RKO (cell line): ENCODE data around the gene CAPN10.

Experiments
- DNase-seq: peaks from one replicate; pipeline ENCODE4 v3.0.0-alpha.2; 2016; ENCODE audit warnings: low spot score

Gene CAPN10

DNA sequence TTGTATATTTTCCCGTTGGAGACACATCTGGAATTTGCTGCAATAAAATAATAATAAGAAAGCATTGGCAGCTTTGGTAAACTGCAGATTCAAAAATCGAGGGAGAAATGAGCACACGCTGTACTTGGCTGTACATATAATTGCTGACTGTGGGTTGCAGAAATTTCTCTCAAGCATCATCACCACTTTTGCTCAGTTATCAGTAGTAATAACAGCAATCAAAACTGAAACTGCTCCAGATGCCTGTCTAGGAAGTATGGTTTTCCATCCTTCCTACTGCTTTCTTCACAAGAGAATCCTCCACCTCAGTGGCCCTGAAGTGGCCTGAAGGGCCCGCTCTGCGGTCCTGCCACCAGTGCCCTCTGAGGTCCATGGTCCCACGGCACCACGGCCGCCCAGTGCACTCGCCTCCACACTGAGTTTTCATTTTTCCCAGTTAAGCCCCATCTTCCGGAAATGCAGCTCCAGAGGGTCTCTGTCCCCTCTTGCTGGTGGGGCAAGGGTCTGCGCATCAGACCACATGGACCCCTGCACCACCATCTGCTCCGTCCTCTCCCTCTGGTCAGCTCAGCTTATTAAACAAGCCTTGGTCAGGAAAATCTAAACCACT lies 22.5 kb upstream of the CAPN10 start:
- no peak for DNase-seq

DNA sequence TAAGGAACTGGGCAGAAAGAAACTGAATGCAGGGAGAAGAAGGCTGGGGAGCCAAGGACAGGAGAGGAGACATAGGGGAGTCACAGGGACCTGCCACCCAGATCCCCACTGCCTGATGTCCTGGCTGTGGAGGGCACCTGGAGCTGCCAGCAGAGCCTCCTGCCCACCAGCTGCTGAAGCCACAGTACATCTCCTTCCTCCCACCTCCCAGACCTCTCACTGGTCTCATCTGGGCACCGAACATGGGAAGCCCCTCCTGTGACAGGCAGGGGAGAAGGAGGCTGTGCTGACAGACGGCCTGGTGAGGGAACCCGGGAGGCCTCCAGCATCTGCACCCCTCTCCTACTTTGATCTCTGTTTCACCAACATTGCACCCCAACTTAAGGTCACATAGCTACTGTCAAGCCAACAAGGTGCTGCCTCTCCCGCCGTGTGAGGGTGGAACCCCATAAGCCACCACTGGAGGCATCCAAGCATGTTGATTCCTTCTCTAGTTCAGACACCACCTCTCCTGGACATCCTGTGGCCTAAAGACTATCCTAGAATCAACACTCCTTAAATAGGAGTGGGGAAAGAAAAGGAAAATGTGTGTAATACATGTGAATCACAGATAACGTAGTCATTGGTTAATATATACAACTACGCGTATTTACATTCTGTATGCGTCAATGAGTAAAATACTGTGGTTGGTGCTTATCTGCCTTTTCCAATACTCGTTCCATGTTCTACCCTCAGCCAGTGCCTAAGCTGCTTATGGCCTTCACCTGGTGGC lies 21.8 kb upstream of the CAPN10 start:
- peak; percentile 62 for DNase-seq

DNA sequence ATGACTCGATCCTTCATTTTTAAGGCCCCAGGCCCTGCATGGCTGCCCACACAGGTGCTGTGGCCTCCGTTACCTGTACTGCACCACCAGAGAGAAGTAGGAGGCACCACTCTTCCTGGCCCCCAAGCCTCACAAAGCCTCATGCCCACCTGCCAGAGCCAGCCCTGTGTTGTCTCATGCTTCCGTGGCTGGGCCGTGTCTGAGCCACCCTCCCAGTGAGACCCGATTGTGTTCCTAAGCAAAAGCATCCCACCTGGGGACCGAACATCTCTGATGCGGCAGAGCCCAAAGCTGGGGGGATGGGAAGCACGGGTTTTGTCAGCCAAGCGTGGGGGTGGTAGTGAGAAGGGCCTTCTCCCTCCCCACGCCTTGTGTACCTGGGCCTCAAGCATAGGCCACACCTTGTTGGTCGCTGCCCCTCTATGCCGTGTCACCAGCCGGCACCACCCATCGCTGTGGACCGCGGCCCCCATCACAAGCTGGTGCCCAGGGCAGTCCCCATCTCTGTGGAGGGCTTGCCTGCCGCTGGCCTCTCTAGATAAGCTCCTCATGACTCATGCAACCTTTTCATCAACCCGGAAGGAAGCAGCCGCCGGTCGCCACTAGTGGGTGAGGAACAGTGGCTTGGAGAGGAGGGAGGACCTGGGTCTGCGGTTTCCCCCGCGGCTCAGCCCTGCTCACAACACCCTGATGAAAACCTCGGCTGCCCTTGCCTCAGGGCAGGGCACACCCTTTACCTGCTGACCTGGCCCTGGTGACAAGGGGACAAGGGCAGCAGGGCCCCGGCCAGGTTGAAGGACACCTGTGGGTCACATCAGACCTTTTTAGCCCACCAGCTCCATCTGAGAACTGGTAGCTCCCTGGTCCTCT lies 21.0 kb upstream of the CAPN10 start:
- DNase-seq: peak; percentile 89

DNA sequence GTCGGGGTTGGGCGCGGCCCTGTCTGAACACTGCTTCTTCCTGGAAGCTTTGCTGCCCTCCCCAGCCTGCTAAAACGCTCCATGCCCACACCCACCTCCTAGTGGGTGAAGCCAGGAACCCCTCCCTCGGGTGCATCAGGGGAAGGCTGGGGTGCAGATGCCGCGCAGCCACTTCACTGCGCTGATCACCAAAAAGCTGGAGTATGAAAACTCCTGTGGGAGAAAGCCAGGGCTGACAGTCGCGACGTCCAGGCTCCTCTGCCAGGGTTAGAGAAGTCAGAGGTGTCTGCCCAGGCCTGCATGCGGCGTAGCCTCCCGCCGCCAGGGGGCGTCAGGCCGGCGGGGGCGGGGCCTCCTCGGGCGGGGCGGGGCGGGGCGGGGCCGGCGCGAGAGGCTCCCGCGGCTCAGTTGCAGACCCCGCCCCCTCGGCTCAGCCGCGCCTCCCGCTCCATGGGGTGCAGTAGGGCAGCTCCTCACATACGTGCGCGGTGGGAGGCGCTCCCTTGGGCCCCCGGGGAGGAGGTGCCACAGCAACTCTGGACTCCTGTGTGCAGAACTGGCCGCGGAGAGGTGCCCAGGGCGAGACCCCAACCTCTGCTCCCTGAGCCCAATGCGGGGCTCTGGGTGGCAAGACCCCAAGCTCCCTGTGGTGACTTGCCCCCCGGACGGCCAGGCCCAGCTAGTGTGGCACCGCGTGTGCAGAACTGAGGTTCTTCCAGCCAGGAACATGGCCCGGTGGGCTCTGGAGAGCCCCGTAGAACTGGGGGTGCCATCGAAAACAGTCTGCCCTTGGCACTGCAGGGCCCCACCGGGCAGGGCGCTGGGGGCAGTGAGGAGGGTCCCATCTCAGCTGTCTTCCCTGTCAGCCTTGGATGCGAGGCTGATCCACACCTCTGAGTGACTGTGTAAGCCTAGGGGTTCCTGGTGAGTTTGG lies 20.1 kb upstream of the CAPN10 start:
- DNase-seq: peak; percentile 93

DNA sequence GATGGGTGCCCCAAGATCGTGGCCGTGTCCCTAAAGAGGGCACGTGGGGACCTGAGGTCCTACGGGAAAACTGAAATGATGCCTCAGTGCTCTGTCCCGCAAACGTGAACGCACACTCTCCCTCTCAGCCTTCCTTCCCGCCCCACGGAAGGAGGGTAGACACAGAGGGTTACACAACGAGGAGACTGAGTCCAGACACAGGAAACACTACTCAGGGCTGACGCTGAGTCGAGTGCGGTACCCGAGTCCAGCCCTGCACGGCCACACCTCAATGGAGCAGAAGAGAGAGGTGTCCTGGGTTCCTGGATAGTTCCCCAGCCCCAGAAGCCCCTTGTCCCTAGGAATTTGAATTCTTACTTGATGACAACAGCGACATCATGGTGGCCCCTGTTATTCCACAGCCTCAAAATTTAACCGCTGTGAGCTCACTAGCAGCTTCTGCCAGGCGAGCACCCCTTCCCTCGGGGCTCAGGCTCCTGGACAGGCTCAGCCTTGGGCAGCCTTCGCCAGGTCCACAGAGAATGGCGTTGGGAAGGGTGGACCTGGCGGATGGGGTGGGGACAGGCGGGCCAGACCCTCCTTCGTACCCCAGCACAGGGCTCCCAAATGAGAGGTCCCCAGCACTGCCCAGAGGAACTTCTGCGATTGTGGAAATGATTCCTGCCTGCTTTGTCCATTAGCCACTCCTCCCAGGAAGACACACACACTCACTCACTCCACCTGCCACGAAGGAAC lies 19.2 kb upstream of the CAPN10 start:
- DNase-seq: peak; percentile 35

DNA sequence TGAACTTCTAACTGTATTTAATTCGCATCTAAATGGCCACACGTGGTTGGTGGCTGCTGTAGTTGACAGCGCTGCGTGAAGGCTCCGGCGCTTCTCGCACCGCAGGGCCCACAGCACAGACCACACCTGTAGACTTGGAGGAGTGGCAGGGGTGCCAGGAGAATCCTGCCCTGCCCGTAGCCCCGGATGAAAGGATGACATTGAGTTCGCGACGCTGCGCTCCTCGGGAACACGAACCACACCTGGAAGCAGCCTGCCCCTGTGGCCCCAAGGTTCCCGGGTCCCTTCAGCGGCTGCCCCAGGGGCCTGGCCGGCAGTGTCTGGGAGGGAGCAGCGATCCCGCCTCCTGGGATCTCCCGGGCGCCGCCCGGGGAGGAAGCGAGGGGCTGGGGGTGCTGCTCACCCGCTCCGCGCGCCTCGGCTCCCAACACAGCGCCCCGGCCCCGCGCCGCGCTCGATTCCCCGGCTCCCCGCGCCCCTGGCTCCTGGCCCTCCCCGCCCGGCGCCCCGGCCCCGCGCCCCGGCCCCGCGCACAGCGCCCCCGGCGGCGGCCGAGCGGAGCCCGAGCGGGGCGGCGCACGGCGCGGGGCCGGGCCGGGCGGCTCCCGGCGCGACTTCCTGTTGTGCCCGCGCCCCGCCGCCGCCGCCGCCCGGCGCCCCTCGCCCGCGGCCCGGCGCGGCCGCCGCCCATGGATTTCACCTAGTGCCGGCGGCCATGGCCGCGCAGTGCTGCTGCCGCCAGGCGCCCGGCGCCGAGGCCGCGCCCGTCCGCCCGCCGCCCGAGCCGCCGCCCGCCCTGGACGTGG lies 18.5 kb upstream of the CAPN10 start, which contains the start of gene RNPEPL1:
Gene RNPEPL1, plus strand, starts transcription at position 613 of the 806 bp plus-strand sequence. Its CDS starts 103 bp downstream, at position 716.
- DNase-seq: peak; percentile 49

DNA sequence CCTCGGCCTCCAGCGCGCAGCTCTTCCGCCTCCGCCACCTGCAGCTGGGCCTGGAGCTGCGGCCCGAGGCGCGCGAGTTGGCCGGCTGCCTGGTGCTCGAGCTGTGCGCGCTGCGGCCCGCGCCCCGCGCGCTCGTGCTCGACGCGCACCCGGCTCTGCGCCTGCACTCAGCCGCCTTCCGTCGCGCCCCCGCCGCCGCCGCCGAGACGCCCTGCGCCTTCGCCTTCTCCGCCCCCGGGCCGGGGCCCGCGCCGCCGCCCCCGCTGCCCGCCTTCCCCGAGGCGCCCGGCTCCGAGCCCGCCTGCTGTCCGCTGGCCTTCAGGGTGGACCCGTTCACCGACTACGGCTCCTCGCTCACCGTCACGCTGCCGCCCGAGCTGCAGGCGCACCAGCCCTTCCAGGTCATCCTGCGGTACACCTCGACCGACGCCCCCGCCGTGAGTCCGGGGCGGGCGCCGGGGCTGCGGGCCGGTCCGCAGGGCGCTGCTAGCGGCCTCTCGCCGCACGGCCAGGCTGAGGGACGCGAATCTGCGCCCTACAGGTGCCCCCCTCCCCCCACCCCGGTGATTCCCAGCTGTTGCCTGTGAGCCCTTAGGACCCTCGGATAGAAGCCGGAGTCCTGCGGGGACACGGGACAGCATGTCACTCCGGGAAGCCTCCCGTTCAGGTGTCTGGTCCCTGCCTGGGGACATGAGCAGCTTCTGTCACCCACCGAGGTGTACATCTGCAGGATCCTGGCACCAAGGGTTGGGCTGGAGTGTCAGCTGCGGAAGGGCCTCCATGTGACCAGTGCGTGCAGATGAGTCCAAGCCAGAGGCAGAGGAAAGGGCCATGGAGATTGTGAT lies 17.6 kb upstream of the CAPN10 start:
- DNase-seq: peak; percentile 72

DNA sequence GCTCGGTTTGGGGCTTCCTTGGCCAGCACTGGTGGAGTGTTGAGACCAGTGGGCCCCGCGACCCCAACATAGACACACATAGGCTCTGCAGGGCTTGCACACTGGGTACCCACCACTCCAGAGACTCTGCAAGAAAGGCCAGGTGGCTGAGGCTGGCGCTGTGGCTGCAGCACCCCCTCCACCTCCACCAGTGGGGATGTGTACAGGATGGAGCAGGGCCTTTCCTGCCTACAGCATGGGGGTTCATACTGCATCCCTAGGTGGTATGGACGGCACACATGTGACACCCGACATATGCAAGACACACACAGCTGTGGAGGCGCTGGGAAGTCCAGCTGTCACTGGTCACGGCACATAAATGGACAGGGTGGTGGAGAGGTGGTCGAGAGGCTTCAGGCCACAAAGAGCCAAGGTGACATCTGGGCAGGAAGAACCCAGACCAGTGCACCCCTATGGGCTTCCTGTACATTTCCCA lies 17.0 kb upstream of the CAPN10 start:
- DNase-seq: no peak

DNA sequence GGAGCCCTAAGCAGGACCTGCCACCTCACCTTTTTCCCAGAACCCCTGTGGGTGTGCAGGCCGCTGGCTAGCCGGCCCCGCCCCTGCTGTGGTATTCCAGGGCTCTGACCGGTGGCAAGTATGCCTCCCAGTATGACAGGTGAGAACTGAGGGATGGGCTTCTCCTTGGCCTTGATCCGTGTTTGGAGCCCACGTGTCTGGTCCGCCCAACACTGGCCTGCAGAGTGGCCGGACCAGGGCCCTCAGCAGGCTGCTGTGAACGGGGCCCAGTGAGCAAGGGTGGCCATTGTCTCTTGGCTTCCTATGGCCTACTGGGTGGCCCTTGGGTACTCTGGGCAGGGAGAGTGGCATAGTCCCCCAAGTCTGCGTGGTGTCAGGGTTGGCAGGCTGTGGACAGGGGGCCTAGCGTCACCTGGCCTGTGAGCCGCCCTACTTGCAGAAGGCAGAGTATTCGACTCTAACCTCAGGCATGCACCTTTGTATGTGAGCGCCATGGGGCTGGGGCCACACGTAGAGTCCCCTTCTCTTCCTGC lies 16.5 kb upstream of the CAPN10 start:
- no peak for DNase-seq

DNA sequence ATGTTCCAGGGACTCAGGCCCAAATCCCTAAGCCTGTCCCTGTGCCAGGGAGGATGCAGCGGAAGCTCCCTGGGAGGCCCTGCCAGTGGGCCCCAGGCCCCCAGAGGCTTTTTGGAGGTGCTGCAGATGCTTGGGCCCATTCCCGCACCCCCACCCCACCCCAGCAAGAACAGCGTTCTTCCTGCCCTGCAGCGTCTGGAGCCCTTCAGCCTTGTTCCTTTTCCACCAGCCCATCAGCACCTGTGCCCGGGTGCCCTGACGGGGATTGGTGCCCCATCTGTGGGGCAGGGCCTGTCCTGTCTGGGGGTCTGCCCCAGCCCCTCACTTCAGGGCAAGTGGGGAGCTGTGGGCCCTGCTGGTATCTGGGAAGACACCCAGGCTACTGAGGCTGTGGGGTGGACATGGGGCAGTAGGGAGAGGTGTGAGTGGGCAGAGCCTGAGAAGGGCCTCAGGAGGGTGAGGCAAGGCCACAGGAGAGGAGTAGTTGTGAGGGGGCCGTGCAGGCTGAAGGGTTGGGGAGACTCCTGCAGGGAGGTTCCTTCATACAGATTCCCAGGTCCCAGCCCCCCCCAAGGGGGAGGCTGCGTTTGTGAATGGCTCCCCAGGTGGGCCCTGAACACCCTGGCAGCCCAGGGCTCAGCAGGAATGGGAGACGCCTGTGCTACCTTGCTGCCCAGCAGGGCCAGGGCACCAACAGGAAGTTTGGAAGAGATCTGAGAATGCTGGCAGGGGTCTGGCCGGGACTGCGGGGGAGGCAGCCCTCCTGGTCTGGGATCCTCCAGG lies 15.8 kb upstream of the CAPN10 start:
- DNase-seq: no peak

DNA sequence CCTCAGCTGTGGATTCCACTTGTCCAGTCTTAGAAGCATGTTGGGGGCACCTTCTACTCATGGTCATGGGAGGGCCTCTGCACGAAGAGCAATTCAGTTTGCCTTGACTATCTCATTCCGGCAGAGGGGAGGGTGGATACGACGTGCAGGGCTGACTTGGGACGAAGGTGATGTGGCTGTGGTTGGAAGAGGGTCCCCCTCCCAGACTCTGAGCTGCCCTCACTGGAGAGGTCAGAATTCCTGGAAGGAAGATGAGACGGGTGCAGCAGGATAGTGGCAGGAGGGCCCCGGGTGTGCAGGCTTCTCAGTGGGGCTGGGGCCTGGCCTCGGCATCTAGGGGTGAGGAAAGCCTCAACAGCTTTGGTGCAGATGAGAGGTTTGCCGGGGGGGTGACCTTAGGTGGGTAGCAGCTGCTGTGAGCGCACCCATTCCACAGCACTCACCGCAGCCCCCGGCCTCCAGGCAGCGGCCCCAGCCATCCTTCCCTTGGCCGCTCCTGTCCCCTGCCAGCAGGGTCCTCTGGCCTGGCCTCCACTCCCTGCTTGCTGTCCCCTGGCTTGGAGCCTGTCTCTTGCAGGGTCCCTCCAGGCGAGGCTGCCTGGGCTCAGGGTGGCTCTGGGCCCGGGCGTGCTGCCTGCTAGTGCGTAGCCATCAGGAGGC lies 15.1 kb upstream of the CAPN10 start:
- no peak for DNase-seq

DNA sequence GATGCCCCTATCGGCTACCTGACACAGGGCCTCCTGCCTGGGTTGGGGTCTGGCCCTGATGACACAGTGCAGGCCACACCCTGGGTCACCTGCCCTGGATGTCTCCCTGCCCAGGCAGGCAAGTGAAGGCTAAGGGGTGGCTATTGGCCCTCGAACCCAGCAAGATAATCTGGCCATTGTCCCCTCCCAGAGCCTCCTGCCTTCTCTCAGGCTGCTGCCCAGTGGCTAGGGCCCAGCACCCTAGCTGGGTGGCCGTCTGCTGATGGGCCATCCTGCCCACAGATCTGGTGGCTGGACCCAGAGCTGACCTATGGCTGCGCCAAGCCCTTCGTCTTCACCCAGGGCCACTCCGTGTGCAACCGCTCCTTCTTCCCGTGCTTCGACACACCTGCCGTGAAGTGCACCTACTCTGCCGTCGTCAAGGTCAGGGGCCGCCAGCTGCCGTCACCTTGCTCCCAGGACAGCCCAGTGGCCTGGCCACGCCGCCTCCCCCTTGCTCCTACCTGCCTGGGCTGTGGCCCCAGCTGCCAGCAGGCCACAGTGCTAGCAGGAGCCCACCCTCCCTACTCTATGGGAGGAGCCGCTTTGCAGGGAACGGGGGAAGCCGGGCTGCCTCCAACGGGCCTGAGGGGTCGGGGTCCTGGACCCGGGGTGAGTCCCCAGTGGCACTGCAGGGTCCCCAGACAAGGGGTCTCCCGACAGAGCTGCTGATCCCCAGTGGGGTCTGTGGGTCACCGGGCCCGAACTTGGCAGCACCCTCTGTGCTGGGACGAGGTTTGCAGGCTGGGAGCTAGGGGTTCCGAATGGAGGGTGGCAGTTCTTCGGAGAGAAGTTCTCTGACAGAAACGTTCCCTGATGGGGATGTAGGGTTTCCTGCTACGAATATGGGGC lies 14.1 kb upstream of the CAPN10 start:
- DNase-seq: no peak

DNA sequence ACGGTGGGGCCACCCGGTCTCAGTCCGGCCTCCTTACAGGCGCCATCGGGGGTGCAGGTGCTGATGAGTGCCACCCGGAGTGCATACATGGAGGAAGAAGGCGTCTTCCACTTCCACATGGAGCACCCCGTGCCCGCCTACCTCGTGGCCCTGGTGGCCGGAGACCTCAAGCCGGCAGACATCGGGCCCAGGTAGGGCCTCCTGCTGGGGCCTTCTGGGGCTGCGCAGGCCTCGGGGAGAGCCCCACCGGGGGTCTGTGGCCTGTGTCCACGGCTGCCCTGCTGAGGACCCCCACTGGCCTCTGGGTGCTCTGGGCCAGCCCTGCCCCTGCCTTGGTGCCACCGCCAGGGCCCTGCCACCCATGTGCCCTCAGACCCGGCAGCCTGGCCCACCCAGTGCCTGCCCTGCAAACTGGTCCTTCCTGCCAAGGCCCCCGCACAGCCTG lies 13.4 kb upstream of the CAPN10 start:
- no peak for DNase-seq

DNA sequence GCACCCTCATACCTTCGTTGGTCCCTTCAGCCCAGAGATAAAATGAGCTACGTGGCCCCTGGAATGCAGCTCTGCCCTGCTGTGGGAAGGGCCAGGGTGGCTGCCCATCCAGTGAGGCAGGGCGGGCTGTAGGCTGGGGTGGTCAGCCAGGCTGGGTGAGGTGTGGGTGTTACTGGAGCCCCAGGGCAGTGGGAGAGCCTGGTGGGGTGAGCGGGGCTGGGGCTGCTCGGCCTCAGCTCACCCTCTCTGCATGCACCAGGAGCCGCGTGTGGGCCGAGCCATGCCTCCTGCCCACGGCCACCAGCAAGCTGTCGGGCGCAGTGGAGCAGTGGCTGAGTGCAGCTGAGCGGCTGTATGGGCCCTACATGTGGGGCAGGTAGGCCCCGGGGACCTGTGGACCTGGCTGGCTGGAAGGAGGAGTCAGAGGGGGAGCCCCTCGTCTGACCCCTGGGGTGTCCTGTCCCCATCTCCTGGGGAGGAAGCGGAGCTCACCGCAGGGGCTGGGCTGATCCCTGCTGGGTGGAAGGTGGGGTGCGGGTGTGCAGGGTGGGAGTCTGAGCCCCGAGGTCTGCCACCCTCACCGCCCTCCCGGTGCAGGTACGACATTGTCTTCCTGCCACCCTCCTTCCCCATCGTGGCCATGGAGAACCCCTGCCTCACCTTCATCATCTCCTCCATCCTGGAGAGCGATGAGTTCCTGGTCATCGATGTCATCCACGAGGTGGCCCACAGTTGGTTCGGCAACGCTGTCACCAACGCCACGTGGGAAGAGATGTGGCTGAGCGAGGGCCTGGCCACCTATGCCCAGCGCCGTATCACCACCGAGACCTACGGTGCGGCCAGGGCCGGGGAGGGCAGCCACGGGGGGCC lies 12.8 kb upstream of the CAPN10 start:
- no peak for DNase-seq
